GM18909 (cell line): ENCODE measurements around the gene TATDN3.
"Not testable (repeated sequence)": the region's sequence is repeated elsewhere in the genome, so short reads cannot be mapped to it uniquely, and the experiment has no call there.

ENCODE experiments used
- ATAC-seq: cut with Tn5 transposase; IDR thresholded peaks from one replicate; pipeline ENCODE4 v1.9.1; 2021; ENCODE audit warnings: mild to moderate bottlenecking; ENCODE audit not compliant: unreplicated experiment, poor library complexity

TATDN3 gene

GRCh38 chr1:212773011-212773410 lies 18.7 kb upstream of the TATDN3 start:
- ATAC-seq = no peak

- ATAC-seq = no peak
Measured at GRCh38 chr1:212774584-212774983, 17.1 kb upstream of the TATDN3 start.

- no peak for ATAC-seq
Measured at GRCh38 chr1:212775241-212775640, 16.5 kb upstream of the TATDN3 start.

- no peak for ATAC-seq
Measured at GRCh38 chr1:212777151-212777550, 14.5 kb upstream of the TATDN3 start.

- not testable (repeated sequence) for ATAC-seq
Measured at GRCh38 chr1:212779086-212779485, 12.6 kb upstream of the TATDN3 start.

GRCh38 chr1:212780759-212781158 lies 10.9 kb upstream of the TATDN3 start:
- no peak for ATAC-seq

- no peak for ATAC-seq
Measured at GRCh38 chr1:212781225-212781624, 10.5 kb upstream of the TATDN3 start.

GRCh38 chr1:212782422-212783154 lies 9.1 kb upstream of the TATDN3 start:
- ATAC-seq = no peak

GRCh38 chr1:212783976-212784375 lies 7.7 kb upstream of the TATDN3 start:
- ATAC-seq = no peak

GRCh38 chr1:212785871-212786270 lies 5.8 kb upstream of the TATDN3 start:
- ATAC-seq = no peak

- ATAC-seq = peak; percentile 38
Measured at GRCh38 chr1:212791261-212791675, 426 bp upstream of the TATDN3 start.

GRCh38 chr1:212792396-212792908 lies 758 bp downstream of the TATDN3 start:
- ATAC-seq = no peak

GRCh38 chr1:212794561-212795014 lies 2.9 kb downstream of the TATDN3 start:
- ATAC-seq = peak; percentile 77

GRCh38 chr1:212797681-212798080 lies 6.0 kb downstream of the TATDN3 start:
- ATAC-seq = no peak

GRCh38 chr1:212805767-212806166 lies 14.1 kb downstream of the TATDN3 start:
- no peak for ATAC-seq

GRCh38 chr1:212814537-212815334 lies 23.0 kb downstream of the TATDN3 start:
- no peak for ATAC-seq

- ATAC-seq = no peak
Measured at GRCh38 chr1:212816567-212817278, 25.0 kb downstream of the TATDN3 start.

GRCh38 chr1:212819726-212820125 lies 28.0 kb downstream of the TATDN3 start:
- ATAC-seq = peak; percentile 56

- ATAC-seq = no peak
Measured at GRCh38 chr1:212820969-212821368, 29.3 kb downstream of the TATDN3 start.

- no peak for ATAC-seq
Measured at GRCh38 chr1:212822956-212823355, 31.3 kb downstream of the TATDN3 start.

GRCh38 chr1:212824201-212824600 lies 32.5 kb downstream of the TATDN3 start:
- no peak for ATAC-seq
